NCI-H2227 (cell line): ENCODE measurements around the gene DTX3.
"Not testable (repeated sequence)": the region's sequence is repeated elsewhere in the genome, so short reads cannot be mapped to it uniquely, and the experiment has no call there.

Experiments
- DNase-seq: peaks from one replicate; lab custom pipeline; 2025; ENCODE audit not compliant: unreplicated experiment; lab: John Stamatoyannopoulos, UW

The DTX3 gene

GRCh38 chr12:57604454-57604991 is at the start of gene DTX3:
DTX3 (plus strand) TSS chr12:57604824; CDS start chr12:57606518, 1,694 bp downstream.
- DNase-seq = peak; percentile 49

DNA sequence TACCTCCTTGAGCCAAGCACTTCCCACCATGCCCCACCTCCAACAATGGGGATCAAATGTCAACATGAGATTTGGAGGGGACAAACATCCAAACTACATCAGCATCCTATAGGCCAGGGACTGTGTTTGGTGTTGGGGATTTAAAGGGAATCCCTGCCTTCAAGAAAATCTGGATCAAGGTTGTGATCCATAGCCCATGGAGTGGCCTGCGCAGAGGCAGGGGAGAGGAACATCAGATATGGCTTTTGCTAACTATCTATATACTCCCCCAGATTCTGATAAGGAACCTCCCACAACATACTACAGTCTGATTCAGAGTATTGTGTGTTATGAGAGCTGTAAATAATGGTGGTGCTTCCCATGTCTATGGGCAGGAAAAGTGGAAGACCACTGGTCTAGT is 49.7 kb upstream of the DTX3 start:
- no peak for DNase-seq

- no peak for DNase-seq
Measured at GRCh38 chr12:57558864-57559263, 45.8 kb upstream of the DTX3 start.

GRCh38 chr12:57560516-57560915 is 44.1 kb upstream of the DTX3 start:
- no peak for DNase-seq

GRCh38 chr12:57561117-57561516 is 43.5 kb upstream of the DTX3 start:
- DNase-seq = not testable (repeated sequence)

GRCh38 chr12:57563358-57563757 is 41.3 kb upstream of the DTX3 start:
- no peak for DNase-seq

- DNase-seq = no peak
Measured at GRCh38 chr12:57564178-57564740, 40.4 kb upstream of the DTX3 start.

DNA sequence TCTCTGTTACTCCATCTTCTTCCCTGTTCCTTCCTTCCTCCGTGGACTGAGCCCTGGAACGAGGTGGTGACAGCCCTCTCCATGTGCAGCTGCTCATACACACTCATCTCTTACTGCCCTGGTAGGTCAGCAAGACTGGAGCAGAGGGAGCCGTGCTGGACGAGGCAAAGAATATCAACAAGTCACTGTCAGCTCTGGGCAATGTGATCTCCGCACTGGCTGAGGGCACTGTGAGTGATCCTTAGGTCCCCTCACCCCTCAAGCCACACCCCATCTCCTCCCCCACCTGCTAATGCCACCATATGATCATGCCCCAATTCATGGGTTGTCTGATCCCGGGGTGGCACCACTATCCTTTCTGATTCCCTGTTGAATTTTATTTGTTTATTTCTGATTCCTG is 35.8 kb upstream of the DTX3 start:
- DNase-seq = no peak

- DNase-seq = no peak
Measured at GRCh38 chr12:57569858-57570257, 34.8 kb upstream of the DTX3 start.

DNA sequence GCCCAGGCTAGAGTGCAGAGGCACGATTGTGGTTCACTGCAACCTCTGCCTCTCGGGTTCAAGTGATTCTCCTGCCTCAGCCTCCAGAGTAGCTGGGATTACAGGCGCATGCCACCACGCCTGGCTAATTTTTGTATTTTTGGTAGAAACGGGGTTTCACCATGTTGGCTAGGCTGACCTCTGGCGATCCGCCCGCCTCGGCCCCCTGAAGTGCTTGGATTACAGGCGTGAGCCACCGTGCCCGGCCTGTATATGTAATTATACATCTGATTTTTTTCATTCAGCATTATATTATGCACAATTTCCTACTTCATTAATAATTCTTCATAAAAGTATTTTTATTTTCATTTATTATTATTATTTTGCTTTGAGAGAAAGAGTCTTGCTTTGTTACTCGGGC is 34.2 kb upstream of the DTX3 start:
- not testable (repeated sequence) for DNase-seq

DNA sequence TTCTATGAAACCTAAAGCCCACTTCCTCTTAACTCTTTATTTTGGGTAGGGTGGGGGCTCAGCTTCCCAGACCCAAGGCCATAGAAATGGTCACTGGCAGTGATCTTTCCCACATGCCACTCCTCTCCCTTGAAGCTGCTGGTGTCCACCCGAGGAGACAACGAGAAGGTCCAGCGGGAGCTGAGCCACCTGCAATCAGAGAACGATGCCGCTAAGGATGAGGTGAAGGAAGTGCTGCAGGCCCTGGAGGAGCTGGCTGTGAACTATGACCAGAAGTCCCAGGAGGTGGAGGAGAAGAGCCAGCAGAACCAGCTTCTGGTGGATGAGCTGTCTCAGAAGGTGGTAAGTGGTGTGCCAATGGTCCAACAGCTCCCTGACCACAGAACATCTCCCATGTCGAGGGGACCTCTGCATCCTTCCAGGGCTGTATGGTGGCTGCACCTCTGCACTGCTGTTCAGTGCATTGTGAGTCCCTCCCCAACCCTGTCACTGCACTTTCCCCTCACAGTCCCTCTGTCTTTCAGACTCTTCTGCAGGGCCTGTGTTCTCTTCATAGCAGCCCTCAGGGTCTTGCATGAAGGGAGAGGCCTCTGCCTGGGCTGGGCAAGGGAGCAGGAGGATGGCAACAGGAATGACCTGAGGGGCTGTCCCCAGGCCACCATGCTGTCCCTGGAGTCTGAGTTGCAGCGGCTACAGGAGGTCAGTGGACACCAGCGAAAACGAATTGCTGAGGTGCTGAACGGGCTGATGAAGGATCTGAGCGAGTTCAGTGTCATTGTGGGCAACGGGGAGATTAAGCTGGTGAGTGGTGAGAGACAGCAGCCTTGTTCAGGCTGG is 32.5 kb upstream of the DTX3 start:
- no peak for DNase-seq

GRCh38 chr12:57574795-57575194 is 29.8 kb upstream of the DTX3 start:
- DNase-seq = no peak

DNA sequence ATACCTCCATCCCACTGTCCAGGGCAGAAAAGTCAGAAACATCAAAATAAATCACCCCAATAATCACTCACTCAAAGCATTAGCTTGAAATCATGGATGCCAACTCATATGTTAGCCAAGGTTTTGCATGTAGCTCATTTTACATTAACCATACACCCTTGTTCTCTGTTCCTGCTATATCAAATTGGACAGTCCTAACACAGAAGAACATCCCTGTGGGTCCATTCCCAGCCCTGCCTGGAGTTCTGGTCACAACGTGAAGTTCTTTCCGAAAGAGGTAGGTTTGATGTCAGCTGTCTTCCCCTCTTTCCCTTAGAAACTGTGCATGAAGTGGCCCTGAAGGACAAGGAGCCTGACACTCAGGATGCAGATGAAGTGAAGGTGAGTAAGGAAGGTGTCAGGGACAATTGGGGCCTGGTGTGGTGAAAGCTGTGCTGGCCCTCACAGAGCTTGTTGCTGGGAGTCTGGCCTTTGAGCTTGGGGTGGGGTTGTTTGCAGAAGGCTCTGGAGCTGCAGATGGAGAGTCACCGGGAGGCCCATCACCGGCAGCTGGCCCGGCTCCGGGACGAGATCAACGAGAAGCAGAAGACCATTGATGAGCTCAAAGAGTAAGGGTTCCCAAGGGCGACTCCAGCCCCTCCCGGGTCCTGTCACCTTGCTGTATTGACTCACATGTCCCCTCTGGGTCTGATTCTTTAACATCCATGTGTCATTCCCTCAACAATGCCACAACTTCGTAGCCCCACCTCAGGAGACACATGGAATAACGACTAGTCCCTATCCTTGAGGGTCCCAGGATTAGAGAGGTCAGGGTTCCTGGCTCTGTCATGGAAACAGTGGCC is 28.6 kb upstream of the DTX3 start:
- no peak for DNase-seq

DNA sequence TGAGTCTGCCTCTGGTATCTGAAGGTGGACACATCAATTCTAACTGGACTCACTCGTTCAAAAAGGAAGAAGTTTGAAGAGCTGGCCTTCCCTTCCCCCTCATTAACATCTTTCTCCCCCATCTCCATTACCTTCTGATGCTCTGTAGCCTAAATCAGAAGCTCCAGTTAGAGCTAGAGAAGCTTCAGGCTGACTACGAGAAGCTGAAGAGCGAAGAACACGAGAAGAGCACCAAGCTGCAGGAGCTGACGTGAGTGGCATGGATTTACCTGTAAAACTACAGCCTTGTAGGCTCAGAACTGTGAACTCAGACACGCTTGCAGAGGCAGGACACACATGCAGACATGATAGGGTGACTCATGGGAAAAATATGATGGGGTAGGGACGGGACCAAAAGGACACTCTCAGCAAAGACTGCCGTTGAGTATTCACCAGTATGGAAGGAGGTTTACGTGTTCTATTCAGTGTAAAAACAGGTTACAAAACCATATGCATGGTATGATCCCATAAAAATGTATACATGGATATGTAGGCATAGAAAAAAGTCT is 27.9 kb upstream of the DTX3 start:
- DNase-seq = no peak

DNA sequence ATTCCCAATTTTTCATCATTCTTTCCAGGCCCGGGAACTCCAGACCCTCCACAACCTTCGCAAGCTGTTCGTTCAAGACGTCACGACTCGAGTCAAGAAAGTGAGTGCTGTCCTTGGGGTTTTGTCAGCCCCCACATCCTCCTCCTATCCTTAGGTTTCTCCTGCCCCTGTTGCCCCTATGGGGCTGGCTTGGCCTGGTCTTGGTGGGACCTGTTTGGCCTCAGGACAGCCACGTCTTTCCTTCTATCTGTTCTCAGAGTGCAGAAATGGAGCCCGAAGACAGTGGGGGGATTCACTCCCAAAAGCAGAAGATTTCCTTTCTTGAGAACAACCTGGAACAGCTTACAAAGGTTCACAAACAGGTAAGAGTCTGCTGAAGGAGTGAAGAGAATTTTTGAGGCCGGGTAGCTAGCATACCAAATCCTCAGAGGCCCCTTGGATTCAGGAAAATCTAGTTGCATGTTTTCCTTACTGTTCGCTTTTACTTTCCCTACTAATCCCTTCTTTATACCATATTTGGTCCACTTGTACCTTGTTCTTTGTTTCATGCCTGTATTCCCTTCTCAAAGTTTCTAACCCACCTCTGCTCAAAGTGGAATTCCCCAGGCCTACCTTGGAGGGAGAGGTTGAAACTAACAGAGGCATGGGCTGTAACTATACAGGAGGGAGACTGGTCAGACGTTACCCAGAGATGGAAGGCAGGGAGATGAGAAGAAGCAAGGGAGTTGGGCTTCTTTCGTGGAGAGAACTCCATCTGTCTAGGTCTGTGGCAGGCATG is 26.5 kb upstream of the DTX3 start:
- no peak for DNase-seq

GRCh38 chr12:57579011-57579410 is 25.6 kb upstream of the DTX3 start:
- no peak for DNase-seq

DNA sequence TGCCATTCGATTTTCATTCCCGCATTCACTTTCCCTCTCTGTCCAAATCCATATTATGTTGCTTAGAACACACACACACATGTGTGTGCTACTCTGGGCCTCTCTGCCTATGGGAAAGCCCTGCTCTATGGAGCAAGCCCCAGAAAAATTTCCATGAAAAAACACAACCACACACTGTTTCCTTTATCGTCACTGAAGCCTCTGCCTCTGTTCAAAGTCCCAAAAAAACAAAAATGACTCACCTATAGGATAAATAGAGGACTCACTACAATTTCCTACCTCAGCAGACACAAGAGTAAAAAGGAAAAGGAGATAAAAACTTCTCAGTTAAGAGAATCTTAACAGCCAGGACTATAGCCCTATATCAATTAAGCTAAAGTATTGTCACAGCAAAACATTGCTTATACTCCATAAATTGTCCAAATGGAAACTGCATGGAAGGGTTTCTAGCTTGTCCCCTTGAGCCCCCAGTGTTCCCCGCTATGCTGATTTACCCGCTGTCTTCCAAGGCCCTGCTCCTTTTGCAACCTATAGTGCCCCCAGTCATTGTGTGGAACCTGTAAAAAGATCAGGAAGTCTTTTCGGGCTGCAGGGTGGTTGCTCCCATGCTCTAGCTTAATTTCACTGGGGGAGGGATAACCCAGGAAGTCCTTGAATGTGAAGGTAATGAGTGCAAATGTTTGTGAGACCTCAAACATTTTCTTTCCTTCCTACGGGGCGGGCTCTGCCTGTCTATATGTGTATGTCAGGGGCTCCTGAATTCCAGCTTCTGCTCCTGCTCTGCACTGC is 24.8 kb upstream of the DTX3 start:
- no peak for DNase-seq

DNA sequence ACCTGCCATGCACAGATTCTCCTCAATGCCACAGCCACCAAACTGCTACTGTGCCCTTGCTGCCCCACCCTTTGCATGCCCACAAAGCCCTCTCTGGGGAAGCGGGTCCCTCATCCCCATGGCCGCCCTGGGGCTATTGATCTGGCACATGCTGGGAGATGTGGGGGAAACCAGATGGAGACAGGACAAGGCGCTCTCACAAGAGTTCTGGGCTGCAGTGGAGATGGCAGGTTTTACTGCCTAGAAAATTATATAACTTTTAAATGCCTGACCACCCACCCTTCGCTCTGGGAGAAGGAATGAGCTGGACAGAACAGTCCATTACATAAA is 24.2 kb upstream of the DTX3 start:
- no peak for DNase-seq

DNA sequence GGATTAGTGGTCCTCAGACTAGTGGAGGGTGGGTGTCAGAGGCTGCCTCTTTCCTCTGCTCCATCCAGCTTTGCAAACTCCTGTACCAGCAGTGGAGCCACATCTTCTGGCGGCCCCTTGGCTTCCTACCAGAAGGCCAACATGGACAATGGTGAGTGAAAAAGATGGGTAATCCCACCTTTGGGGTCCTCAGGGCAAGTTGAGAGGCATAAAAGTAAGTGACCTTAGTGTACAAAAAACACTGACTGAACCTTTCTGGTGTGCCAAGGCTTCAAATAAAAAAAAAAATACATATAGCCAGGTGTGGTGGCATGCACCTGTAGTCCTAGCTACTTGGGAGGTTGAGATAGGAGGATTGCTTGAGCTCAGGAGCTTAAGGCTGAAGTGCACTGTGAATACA is 22.8 kb upstream of the DTX3 start:
- DNase-seq = no peak

DNA sequence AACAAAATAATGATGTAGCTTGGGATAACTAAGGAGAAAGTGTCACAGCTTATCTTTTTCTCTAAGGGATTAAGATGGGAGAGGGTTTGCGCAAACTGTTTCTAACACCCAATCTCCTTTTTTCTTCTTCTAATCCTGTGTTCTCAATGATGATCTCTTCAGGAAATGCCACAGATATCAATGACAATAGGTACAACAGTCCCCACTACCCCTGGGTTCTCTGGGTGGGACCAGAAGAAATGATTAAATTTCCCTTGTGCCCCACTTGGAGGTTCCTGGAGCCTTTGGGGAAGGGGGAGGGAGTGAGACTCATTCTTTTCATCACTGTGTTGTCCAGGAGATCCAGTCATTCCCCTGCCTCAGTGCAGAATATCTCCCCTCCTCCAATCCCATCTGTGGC is 22.2 kb upstream of the DTX3 start:
- DNase-seq = no peak
